C4-2B (cell line): ENCODE measurements around the gene PPP2R5C.

Source experiments
- H3K27ac ChIP-seq: fragments of 450-650 bp; 2 replicates; pipeline ENCODE4 v1.5.1; 2017
- CTCF ChIP-seq: fragments of 450-650 bp; conservative IDR thresholded peaks from 2 replicates; pipeline ENCODE4 v1.5.1; 2017; ENCODE audit warnings: mild to moderate bottlenecking
- ZFX ChIP-seq: fragments of 450-650 bp; IDR thresholded peaks from 2 replicates; pipeline ENCODE4 v1.6.1; 2017

PPP2R5C gene

GRCh38 chr14:101879529-101880336, 118.2 kb downstream of the PPP2R5C start:
- no peak overlapping the region for H3K27ac ChIP-seq
- TF ChIP-seq CTCF (no peak), ZFX (no peak)

GRCh38 chr14:101881426-101881825, 119.9 kb downstream of the PPP2R5C start:
- TF ChIP-seq ZFX (no peak), CTCF (no peak)
- H3K27ac ChIP-seq = no peak overlapping the region

GRCh38 chr14:101882141-101882935, 120.8 kb downstream of the PPP2R5C start:
- no peak overlapping the region for H3K27ac ChIP-seq
- no peak for TF ChIP-seq CTCF
- TF ChIP-seq ZFX = no peak

DNA sequence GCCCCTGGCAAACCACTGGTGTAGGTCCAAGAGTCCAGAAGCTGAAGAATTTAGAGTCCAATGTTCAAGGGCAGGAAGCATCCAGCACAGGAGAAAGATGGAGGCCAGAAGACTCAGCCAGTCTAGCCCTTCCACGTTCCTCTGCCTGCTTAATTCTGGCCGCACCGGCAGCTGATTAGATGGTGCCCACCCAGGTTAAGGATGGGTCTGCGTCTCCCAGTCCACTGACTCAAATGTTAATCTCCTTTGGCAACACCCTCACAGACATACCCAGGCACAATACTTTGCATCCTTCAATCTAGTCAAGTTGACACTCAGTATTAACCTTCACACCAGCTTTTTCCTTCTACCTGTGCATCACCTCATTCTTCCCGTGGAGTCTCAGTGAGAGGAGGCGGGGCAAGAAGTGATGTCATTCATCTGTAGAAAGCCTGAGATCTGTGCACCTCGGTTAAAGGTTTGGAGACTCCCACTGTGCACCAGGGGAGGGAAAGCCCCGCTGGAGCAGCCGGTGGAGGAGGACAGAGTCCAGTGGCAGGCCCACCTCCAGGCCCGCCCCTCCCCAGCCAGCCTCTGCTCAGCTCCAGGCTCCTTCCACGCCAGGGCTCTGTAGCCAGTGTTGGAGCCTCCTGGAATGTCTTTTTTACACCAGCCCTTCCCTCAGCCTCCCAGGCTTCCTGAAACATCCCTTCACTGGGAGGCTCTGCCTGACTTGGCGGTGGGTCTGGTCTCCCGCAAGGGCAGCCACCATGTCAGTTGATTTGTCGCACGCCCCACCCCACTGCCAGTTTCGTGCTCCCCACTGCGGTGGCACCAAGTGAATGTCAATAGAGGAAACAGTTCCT, 122.8 kb downstream of the PPP2R5C start:
- H3K27ac ChIP-seq = no peak overlapping the region
- no peak for TF ChIP-seq ZFX
- no peak for TF ChIP-seq CTCF

DNA sequence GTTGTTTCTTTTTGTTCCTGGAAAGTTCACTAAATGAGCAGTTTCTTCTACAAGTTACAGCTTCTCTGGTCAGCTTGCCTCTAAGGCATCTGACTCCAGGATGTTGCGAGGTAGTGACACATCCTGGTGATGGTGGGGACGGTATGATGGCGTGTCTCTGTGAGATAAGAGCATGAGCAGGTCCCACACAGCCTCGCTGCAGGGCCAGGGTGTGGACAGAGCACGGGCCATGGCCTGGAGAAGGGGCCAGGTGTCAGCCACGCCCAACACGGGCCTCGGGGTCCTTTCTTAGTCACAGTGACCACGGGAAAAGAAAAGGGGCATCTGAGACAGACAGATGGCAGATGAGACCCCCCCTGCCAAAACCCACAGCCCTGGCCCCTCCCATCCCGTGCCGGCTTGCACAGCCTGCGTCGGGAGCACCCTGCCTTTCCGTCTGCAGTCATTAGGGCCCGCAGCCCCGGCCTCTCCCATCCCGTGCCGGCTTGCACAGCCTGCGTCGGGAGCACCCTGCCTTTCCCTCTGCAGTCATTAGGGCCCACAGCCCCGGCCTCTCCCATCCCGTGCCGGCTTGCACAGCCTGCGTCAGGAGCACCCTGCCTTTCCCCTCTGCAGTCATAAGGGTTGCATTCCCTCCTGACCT, 123.5 kb downstream of the PPP2R5C start:
- TF ChIP-seq CTCF (no peak), ZFX (no peak)
- H3K27ac ChIP-seq = no peak overlapping the region

GRCh38 chr14:101887219-101887618, 125.7 kb downstream of the PPP2R5C start:
- no peak for TF ChIP-seq ZFX
- TF ChIP-seq CTCF = no peak
- no peak overlapping the region for H3K27ac ChIP-seq
